ENCODE data around the gene ADAM22.
"Not testable (repeated sequence)": the region's sequence is repeated elsewhere in the genome, so short reads cannot be mapped to it uniquely, and the experiment has no call there.

Gene ADAM22

DNA sequence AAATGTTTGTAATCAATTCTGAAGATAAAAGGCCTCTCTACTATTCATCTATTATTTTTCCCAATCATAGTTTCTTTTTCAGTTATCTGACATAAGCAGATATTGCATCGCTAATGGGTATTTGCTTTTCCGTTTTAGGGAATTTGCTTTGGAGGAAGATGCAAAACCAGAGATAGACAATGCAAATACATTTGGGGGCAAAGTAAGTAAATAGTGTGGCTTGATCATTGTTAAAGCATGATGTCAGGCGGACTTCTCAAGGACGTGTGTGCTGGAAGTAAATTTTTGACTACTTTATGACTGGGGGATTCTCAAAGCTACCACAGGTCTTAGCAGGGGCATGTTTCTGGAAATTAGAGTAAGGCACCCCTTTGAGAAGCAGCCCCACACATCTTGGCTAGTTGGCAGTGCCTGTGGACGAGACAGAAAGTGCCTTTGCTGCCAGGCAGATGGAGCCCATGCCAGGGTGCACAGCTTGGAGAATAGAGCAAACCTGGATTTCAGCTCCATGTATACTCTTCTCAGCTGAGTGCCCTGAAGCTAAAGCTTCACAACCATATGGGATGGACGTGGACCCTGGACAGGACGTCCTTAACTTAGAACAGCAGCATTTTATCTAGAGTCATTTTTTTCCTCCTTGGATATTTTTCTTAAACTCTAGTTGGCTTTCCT lies 217.2 kb downstream of the ADAM22 start:
- TF ChIP-seq, protein P1, sequence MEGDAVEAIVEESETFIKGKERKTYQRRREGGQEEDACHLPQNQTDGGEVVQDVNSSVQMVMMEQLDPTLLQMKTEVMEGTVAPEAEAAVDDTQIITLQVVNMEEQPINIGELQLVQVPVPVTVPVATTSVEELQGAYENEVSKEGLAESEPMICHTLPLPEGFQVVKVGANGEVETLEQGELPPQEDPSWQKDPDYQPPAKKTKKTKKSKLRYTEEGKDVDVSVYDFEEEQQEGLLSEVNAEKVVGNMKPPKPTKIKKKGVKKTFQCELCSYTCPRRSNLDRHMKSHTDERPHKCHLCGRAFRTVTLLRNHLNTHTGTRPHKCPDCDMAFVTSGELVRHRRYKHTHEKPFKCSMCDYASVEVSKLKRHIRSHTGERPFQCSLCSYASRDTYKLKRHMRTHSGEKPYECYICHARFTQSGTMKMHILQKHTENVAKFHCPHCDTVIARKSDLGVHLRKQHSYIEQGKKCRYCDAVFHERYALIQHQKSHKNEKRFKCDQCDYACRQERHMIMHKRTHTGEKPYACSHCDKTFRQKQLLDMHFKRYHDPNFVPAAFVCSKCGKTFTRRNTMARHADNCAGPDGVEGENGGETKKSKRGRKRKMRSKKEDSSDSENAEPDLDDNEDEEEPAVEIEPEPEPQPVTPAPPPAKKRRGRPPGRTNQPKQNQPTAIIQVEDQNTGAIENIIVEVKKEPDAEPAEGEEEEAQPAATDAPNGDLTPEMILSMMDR (IDR thresholded peaks at IDR 0.05): no peak

DNA sequence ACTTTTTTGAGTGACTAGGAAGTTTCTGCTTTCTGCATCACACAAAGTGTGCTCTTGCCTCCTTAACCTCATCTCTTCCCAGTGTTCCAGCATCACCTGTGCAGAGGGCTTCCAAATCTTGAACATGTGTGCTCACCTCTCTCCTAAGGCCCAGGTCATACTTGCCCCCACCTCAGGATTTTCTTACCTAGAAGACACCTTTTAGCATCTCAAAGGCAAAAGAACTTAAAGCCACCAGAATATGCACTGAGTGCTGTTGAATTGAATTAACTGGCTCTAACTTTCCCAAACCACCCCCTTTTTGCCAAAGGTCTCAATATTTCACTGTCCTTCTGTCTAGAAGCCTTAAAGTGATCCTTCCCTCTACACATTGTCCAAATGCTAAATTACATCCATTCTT lies 219.3 kb downstream of the ADAM22 start:
- TF ChIP-seq, protein P1 (IDR thresholded peaks at IDR 0.05): no peak
- Histone ChIP-seq H3K36me3 (no peaks in the 10 kb centered on the region), H3K27me3 (no peaks in the 10 kb centered on the region), H3K9me3 (no peaks in the 10 kb centered on the region), H3K4me1 (ENCODE audit: control insufficient read depth in 1 of 2, insufficient read depth in 1 of 2, low read depth in 1 of 2, low read length in 1 of 2) (no peaks in the 10 kb centered on the region), H3K27ac (no peak overlapping the region), H3K4me3 (ENCODE audit: low read depth in 1 of 2, low read length in 1 of 2) (no peak overlapping the region)

More for the DNA sequence above, 217.2 kb downstream of the ADAM22 start:
- Histone ChIP-seq H3K27ac (no peak overlapping the region), H3K27me3 (no peaks in the 10 kb centered on the region), H3K9me3 (no peaks in the 10 kb centered on the region), H3K4me1 (ENCODE audit: control insufficient read depth in 1 of 2, insufficient read depth in 1 of 2, low read depth in 1 of 2, low read length in 1 of 2) (no peaks in the 10 kb centered on the region), H3K4me3 (ENCODE audit: low read depth in 1 of 2, low read length in 1 of 2) (no peak overlapping the region), H3K36me3 (no peaks in the 10 kb centered on the region)

GRCh38 chr7:88155756-88156155 lies 221.7 kb downstream of the ADAM22 start:
- Histone ChIP-seq H3K4me1 (ENCODE audit: control insufficient read depth in 1 of 2, insufficient read depth in 1 of 2, low read depth in 1 of 2, low read length in 1 of 2) (no peaks in the 10 kb centered on the region), H3K36me3 (no peaks in the 10 kb centered on the region)

DNA sequence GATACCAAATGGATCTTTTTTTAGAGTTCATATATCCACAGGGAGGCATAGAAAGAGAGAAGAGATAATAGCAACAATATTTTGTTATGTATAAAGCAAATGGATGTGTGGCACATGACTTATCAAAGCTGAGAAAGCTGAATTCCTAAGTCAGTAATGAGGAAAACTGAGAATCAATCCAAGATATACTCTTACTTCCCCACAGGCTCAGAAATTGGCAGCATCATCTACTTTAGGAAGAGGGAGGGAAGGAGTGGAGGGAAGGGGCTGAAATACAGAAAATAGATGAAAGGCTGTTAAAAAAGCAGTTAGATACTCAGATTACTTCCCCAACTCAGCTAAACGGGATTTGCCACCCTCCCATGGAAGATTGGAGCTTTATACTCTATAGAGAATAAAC lies 222.3 kb downstream of the ADAM22 start:
- no peak overlapping the region for H3K4me3 ChIP-seq (ENCODE audit: low read depth in 1 of 2, low read length in 1 of 2)
- TF ChIP-seq, protein P1 (IDR thresholded peaks at IDR 0.05): no peak
- no peaks in the 10 kb centered on the region for H3K9me3 ChIP-seq
- no peaks in the 10 kb centered on the region for H3K4me1 ChIP-seq (ENCODE audit: control insufficient read depth in 1 of 2, insufficient read depth in 1 of 2, low read depth in 1 of 2, low read length in 1 of 2)
- H3K27ac ChIP-seq: no peak overlapping the region
- H3K36me3 ChIP-seq: no peaks in the 10 kb centered on the region
- no peaks in the 10 kb centered on the region for H3K27me3 ChIP-seq

More at GRCh38 chr7:88155756-88156155, 221.7 kb downstream of the ADAM22 start:
- TF ChIP-seq, protein P1 (IDR thresholded peaks at IDR 0.05): no peak
- no peaks in the 10 kb centered on the region for H3K9me3 ChIP-seq
- H3K27me3 ChIP-seq: no peaks in the 10 kb centered on the region
- no peak overlapping the region for H3K4me3 ChIP-seq (ENCODE audit: low read depth in 1 of 2, low read length in 1 of 2)
- H3K27ac ChIP-seq: no peak overlapping the region

DNA sequence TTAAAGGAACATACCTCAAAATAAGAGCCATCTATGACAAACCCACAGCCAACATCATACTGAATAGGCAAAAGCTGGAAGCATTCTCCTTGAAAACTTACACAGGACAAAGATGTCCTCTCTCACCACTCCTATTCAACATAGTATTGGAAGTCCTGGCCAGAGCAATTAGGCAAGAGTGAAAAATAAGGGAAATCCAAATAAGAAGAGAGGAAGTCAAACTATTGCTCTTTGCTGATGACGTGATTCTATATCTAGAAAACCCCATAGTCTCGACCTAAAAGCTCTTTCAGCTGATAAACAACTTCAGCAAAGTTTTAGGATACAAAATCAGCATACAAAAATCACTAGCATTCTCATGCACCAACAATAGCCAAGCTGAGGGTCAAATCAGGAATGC lies 225.7 kb downstream of the ADAM22 start:
- H3K4me1 ChIP-seq (ENCODE audit: control insufficient read depth in 1 of 2, insufficient read depth in 1 of 2, low read depth in 1 of 2, low read length in 1 of 2); H3K4me3 ChIP-seq (ENCODE audit: low read depth in 1 of 2, low read length in 1 of 2); H3K9me3 ChIP-seq; H3K27me3 ChIP-seq; H3K27ac ChIP-seq; H3K36me3 ChIP-seq: not testable (repeated sequence)

- no peak overlapping the region for H3K4me3 ChIP-seq (ENCODE audit: low read depth in 1 of 2, low read length in 1 of 2)
- no peaks in the 10 kb centered on the region for H3K9me3 ChIP-seq
- no peaks in the 10 kb centered on the region for H3K27me3 ChIP-seq
- peaks cover 0 to 3% of the 10 kb centered on the region in 2 experiments for H3K4me1 ChIP-seq (ENCODE audit: control insufficient read depth in 1 of 2, insufficient read depth in 1 of 2, low read depth in 1 of 2, low read length in 1 of 2)
- no peak overlapping the region for H3K27ac ChIP-seq
- H3K36me3 ChIP-seq: no peaks in the 10 kb centered on the region
- TF ChIP-seq, protein P1 (IDR thresholded peaks at IDR 0.05): no peak
Measured at GRCh38 chr7:88165697-88166096, 231.6 kb downstream of the ADAM22 start.

All from neutrophil (primary cell).